Measurements from ENCODE around the gene SLC16A8. TPM values are rescaled to one million over a fixed set of nuclear protein-coding genes. Genes with fewer than 3 reads are reported as not detected.

SLC16A8 gene
- total and polyA plus RNA-seq, 9 of the 15 experiments (the other 6 are each of a cell fraction or from before 2014, with no cell fraction given), result not detected

- TF ChIP-seq NONO (IDR thresholded peaks at IDR 0.05; ENCODE audit: low read depth in 2 of 2, low read length in 1 of 2), result no peak
- TF ChIP-seq, protein P1, sequence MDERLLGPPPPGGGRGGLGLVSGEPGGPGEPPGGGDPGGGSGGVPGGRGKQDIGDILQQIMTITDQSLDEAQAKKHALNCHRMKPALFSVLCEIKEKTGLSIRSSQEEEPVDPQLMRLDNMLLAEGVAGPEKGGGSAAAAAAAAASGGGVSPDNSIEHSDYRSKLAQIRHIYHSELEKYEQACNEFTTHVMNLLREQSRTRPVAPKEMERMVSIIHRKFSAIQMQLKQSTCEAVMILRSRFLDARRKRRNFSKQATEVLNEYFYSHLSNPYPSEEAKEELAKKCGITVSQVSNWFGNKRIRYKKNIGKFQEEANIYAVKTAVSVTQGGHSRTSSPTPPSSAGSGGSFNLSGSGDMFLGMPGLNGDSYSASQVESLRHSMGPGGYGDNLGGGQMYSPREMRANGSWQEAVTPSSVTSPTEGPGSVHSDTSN (CRISPR knock-in tag; IDR thresholded peaks at IDR 0.05; ENCODE audit: low read depth), result no peak
- TF ChIP-seq, protein P1 (tag; conservative IDR thresholded peaks at IDR 0.05; ENCODE audit: low read depth), result no peak
- no peak for TF ChIP-seq FIP1L1 (IDR thresholded peaks at IDR 0.05; ENCODE audit: low read depth, low read length, poor library complexity, severe bottlenecking)
Observed at GRCh38 chr22:38125751-38126201, 41.8 kb upstream of the SLC16A8 start (continued).

GRCh38 chr22:38125038-38125610 is 41.1 kb upstream of the SLC16A8 start:
- Histone ChIP-seq H3K9me3 (replicated peaks; ENCODE audit: control insufficient read depth, insufficient read depth, low read depth, low read length) (no peaks in the 10 kb centered on the region), H3K4me2 (ENCODE audit: insufficient read depth, low read length) (no peak overlapping the region), H3K36me3 (ENCODE audit: control insufficient read depth, insufficient read depth, low read length) (no peaks in the 10 kb centered on the region), H3K4me1 (replicated peaks in 1 of 2; ENCODE audit: control insufficient read depth in 2 of 2, insufficient read depth in 2 of 2, low read length in 2 of 2) (peaks cover 18 to 50% of the 10 kb centered on the region in 2 experiments), H3K27me3 (ENCODE audit: control insufficient read depth in 2 of 2, insufficient read depth in 2 of 2, low read length in 2 of 2) (no peaks in the 10 kb centered on the region), H3K4me3 (no peak overlapping the region), H3K9ac (ENCODE audit: insufficient read depth in 1 of 2, low read depth in 2 of 2, low read length in 2 of 2) (no peak overlapping the region), H3K79me2 (ENCODE audit: control insufficient read depth, insufficient read depth, low read length) (no peaks in the 10 kb centered on the region), H3K9me1 (ENCODE audit: control insufficient read depth, insufficient read depth, low read length) (peaks cover 3% of the 10 kb centered on the region), H2AFZ (ENCODE audit: low read depth, low read length) (no peak overlapping the region), H3K27ac (ENCODE audit: extremely low read depth, low read depth, low read length) (no peak overlapping the region), H4K20me1 (replicated peaks; ENCODE audit: control insufficient read depth, insufficient read depth, low read length) (no peaks in the 10 kb centered on the region)
- no peak for ATAC-seq
- CTCF ChIA-PET (ENCODE audit: low intra/inter-chr PET ratio), result no interaction called here
- no TSS peak for BruUV-seq (replicated peaks)
- intact Hi-C loops (cut with micrococcal nuclease), result no loop called here
- in situ Hi-C loops (cut with MboI), result no loop called here
- TF ChIP-seq ZNF766 (CRISPR knock-in tag; conservative IDR thresholded peaks at IDR 0.05), result no peak
- no peak for TF ChIP-seq RBM15 (IDR thresholded peaks at IDR 0.05; ENCODE audit: insufficient read depth, low read length)
- no peak for TF ChIP-seq ARNT (IDR thresholded peaks at IDR 0.05)
- TF ChIP-seq, protein P2, sequence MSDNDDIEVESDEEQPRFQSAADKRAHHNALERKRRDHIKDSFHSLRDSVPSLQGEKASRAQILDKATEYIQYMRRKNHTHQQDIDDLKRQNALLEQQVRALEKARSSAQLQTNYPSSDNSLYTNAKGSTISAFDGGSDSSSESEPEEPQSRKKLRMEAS (CRISPR knock-in tag; IDR thresholded peaks at IDR 0.05), result peak; percentile 46; the same call in 1 of the 2 replicates
- TF ChIP-seq, protein P3, sequence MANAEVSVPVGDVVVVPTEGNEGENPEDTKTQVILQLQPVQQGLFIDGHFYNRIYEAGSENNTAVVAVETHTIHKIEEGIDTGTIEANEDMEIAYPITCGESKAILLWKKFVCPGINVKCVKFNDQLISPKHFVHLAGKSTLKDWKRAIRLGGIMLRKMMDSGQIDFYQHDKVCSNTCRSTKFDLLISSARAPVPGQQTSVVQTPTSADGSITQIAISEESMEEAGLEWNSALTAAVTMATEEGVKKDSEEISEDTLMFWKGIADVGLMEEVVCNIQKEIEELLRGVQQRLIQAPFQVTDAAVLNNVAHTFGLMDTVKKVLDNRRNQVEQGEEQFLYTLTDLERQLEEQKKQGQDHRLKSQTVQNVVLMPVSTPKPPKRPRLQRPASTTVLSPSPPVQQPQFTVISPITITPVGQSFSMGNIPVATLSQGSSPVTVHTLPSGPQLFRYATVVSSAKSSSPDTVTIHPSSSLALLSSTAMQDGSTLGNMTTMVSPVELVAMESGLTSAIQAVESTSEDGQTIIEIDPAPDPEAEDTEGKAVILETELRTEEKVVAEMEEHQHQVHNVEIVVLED (CRISPR knock-in tag; IDR thresholded peaks at IDR 0.05), result no peak
- TF ChIP-seq ZBED1 (IDR thresholded peaks at IDR 0.05), result no peak
- no peak for FAIRE-seq
- DNase-seq (ENCODE audit: extremely low read depth in 1 of 4, low spot score in 3 of 4), result no peak
- WGBS (ENCODE audit: insufficient coverage, low coverage, missing lambda C conversion rate), result 75% methylated on average over 7 of the region's 14 CpGs
- POLR2A ChIA-PET, result no interaction called here
